ENCODE measurements around the gene DMRT1.

DMRT1 gene

GRCh38 chr9:928363-929042 lies 87.0 kb downstream of the DMRT1 start:
- DNase-seq = no peak

- no peak for DNase-seq
Measured at GRCh38 chr9:929719-930118, 88.2 kb downstream of the DMRT1 start.

GRCh38 chr9:933356-933755 lies 91.9 kb downstream of the DMRT1 start:
- no peak for DNase-seq

GRCh38 chr9:935348-935965 lies 94.0 kb downstream of the DMRT1 start:
- DNase-seq = no peak

- DNase-seq = no peak
Measured at GRCh38 chr9:942805-943580, 101.5 kb downstream of the DMRT1 start.

- no peak for DNase-seq
Measured at GRCh38 chr9:947985-948384, 106.5 kb downstream of the DMRT1 start.

DNA sequence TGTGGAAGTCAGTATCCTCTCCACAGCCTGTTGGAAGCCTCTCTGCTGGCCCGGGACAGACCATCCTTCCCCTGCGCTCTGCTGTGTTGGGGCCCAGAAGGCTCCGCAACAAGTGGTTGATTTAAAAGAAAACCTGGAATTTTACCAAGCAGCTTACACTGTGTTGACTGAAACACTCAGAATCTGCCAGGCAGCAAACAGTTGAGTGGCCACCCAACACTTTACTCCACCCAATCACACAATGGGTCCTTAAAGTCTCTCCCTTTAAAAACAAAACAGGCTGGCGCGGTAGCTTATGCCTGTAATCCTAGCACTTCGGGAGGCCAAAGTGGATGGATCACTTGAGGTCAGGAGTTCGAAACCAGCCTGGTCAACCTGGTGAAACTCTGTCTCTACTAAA lies 107.0 kb downstream of the DMRT1 start:
- DNase-seq = no peak

- no peak for DNase-seq
Measured at GRCh38 chr9:950139-950538, 108.6 kb downstream of the DMRT1 start.

- DNase-seq = no peak
Measured at GRCh38 chr9:952546-952945, 111.0 kb downstream of the DMRT1 start.

DNA sequence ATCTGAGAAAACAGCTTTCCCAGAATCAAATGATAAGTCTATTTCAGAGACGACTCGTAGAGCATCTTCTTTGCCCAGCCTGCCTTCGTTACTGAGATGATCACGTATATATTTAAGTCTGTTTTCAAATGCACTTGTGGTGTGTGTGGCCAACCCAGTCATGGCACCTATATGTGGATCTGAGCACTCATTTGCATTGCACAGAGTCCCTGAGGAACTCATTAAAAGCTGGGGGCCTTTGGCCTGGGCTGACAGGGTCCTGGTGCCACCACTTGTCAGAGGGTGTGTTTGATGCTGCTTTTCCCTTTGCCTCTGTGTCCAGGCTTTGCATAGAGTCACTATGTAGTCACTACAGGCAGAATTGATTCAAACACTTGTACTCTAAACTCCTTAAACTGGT lies 117.6 kb downstream of the DMRT1 start:
- DNase-seq = no peak

GRCh38 chr9:959914-960313 lies 118.4 kb downstream of the DMRT1 start:
- DNase-seq = no peak

- no peak for DNase-seq
Measured at GRCh38 chr9:962023-962422, 120.5 kb downstream of the DMRT1 start.

DNA sequence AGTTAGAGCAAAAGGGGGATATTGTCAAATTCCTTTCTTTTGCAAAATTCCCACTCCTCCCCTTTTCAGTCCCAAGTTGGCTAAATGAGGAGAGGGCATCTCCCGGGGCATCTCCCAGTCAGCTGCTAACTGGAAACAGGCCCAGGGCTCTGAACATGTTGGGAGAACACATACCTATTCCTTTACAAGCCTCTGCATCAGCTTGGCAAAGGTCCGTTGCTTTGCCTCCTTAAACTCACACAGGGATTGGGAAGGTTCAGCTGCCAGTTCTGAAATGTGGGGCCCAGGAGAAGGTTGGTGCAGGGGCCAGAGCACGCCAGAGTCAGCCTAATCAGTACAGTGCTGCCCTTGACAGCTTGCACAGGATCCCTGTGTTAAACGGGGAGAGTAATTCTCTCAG lies 124.0 kb downstream of the DMRT1 start:
- no peak for DNase-seq

DNA sequence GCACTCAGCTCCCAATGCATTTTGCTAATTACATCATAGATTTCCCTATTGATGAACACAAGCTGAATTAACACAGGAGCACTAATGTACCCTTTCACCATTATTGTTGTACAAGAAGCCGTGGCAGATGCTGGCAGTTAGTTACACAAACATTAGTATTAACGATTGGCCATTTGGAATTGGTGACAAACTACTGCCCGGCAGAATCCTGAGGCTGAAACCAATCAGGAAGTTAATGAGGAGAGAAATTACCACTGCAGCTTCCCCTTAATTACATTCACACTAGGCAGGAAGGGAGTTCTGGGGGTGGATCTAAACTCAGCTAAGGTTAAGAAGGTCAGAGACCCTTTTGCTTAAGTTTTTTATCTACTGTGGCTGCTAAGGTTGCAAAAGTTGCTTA lies 125.4 kb downstream of the DMRT1 start:
- no peak for DNase-seq

DNA sequence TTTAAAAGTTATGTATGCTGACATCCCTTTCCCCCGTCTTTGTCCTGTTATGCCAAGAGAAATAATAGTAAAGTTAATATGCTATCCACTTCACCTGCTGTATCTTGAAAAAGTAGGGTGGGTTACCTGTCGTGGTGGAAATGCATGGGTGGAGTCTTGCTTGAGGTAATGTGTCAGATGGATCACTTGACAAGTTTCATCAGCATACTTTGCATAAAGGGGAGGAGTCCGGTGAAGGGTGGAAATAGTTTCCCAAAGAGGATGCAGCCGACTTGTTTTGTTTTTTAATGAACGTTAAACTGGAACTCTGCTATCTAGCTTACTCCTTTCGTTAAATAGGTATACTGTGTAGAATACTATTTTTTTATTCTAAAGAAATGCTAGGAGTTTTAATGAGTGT lies 125.9 kb downstream of the DMRT1 start:
- DNase-seq = no peak

DNA sequence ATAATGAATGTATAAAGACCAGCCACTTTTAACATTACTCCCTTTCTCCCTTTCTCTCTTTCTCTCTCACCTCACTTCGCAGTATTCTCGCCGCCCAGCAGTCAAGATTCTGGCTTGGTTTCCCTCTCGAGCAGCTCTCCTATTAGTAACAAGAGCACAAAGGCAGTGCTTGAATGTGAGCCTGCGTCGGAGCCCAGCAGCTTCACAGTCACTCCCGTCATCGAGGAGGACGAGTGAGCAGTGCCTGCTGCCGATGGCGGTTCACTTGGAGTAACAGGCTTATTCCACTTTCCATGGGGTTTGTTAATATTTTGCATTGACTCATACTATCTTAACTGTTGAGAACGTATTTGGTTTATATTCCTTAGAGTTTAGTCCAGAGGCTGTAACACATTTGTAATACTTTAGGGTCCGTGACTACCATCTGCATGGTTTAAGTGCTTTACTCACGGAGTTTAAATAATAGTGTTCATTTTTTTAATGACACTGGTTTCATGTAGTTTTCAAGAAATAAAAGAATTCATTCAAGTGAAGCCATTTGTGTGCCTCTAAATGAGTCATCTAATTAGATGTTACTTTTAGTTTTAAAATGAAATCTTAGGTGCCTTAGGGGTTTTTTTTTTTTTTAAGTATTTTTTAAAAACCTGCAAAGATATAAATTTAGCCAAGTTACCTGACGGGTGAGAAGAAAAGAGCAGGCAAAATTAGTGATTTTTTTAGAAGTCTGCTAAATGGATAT lies 126.6 kb downstream of the DMRT1 start:
- no peak for DNase-seq

DNA sequence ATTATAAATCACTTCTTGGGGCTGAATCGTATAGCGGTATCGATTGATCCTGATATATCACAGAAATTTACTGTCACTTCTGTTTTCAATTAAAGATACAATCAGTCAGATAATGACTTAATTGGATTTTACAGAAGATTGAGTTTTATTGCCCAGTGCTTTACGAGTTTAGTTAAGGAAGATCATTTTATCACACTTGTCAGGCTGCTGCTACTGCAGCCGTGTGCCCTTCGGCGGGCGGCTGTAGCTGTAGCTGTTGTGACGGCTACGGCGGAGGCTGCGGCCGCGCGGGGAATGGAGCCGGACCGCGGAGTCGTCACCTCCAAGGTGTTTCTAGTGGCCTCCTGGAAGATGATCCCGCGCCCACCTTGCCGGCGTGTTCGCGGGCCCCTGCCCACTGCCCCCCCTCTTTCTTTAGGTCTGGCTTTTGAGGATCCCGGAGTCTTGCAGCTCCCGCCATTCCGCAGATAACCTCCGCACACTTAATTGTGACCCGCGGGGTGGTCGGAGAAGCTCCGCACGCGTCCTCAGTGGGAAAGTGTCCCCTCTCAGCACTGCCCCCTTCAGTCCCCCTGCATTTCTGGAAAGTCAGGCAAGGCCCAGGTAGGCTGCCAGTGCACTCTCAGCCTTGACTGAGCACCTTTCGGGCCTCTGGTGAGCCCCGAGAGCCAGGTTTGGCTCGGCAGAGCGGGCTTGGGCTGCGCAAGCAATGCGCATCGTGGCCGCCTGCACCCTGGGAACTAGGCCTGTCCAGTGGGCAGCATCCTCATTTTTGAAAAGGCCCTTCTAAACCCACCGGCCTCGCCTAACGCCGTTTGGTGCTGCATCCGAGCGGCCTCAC lies 128.0 kb downstream of the DMRT1 start:
- DNase-seq = no peak

GRCh38 chr9:970151-970996 lies 128.9 kb downstream of the DMRT1 start:
- DNase-seq = no peak

- DNase-seq = no peak
Measured at GRCh38 chr9:971901-972500, 130.5 kb downstream of the DMRT1 start.

GRCh38 chr9:972501-973294 lies 131.2 kb downstream of the DMRT1 start:
- no peak for DNase-seq
